ENCODE measurements around the gene CDT1. TPM values are rescaled to one million over a fixed set of nuclear protein-coding genes. Genes with fewer than 3 reads are reported as not detected.
A peak's percentile ranks its signal among the peaks of the same experiment; 100 is the strongest.

Gene CDT1
- total RNA-seq, 1 experiment from 2014 or later: 97.7 TPM

DNA sequence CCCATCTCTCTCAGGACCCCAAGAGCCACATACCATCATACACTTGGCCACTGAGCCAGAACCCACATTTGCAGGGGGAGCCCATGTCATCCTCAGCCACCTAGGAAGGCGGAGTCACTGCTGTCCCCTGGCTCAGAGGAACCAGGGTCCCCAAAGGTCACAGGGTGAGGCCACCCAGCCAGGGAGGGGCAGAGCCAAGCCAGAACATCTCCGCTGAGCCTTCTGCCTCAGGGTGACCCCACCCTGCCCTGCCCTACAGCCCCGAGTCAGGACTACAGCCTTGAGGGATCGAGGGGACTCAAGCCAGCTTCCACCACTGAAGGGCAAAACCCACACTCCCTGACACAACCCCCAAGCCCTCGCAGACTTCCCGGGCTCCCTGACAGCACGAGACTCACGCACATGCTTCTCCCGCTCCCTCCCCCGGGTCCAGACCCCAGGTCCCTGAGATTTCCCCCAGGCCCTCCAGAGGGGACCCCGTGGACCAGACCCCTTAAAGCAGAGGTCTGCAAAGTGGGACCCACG is 36.0 kb upstream of the CDT1 start:
- H3K4me3 ChIP-seq (ENCODE audit: low read depth, low read length): no peak overlapping the region
- no peaks in the 10 kb centered on the region for H3K27me3 Mint-ChIP-seq (ENCODE audit: insufficient read depth, unreplicated experiment)
- H3K27me3 ChIP-seq (replicated peaks; ENCODE audit: control insufficient read depth, insufficient read depth, low read length): no peaks in the 10 kb centered on the region
- H3K27ac Mint-ChIP-seq (ENCODE audit: unreplicated experiment): peak overlapping the region; percentile 75
- H3K4me1 ChIP-seq: peaks cover 92% of the 10 kb centered on the region
- ChIA-PET POLR2A (no interaction called here), CTCF (interaction anchor here (1.5 to 2.4 kb wide), 2 partner anchors 17 to 30 kb away, joined by 3 to 14 read pairs; no protein-coding TSS in a partner anchor)
- H3K36me3 ChIP-seq (ENCODE audit: control insufficient read depth, insufficient read depth, low read length): no peaks in the 10 kb centered on the region; the same call in 1 of the 2 replicates
- peaks cover 60% of the 10 kb centered on the region for H3K36me3 Mint-ChIP-seq (ENCODE audit: insufficient read depth, unreplicated experiment)
- TF ChIP-seq, protein P1, sequence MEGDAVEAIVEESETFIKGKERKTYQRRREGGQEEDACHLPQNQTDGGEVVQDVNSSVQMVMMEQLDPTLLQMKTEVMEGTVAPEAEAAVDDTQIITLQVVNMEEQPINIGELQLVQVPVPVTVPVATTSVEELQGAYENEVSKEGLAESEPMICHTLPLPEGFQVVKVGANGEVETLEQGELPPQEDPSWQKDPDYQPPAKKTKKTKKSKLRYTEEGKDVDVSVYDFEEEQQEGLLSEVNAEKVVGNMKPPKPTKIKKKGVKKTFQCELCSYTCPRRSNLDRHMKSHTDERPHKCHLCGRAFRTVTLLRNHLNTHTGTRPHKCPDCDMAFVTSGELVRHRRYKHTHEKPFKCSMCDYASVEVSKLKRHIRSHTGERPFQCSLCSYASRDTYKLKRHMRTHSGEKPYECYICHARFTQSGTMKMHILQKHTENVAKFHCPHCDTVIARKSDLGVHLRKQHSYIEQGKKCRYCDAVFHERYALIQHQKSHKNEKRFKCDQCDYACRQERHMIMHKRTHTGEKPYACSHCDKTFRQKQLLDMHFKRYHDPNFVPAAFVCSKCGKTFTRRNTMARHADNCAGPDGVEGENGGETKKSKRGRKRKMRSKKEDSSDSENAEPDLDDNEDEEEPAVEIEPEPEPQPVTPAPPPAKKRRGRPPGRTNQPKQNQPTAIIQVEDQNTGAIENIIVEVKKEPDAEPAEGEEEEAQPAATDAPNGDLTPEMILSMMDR (IDR thresholded peaks at IDR 0.05; ENCODE audit: insufficient read depth in 1 of 2, low read depth in 1 of 2, low read length in 1 of 2, severe bottlenecking in 1 of 2, unreplicated experiment in 1 of 2): no peak
- no peaks in the 10 kb centered on the region for H3K9me3 ChIP-seq
- no peak overlapping the region for H3K4me3 Mint-ChIP-seq (ENCODE audit: unreplicated experiment)
- no peaks in the 10 kb centered on the region for H3K9me3 Mint-ChIP-seq (ENCODE audit: unreplicated experiment)
- intact Hi-C loops (cut with micrococcal nuclease; ENCODE audit: unreplicated experiment): no loop called here
- no peak for DNase-seq
- no TSS peak for BruUV-seq (replicated peaks)
- peaks cover 33% of the 10 kb centered on the region for H3K4me1 Mint-ChIP-seq (ENCODE audit: low read depth, unreplicated experiment)

DNA sequence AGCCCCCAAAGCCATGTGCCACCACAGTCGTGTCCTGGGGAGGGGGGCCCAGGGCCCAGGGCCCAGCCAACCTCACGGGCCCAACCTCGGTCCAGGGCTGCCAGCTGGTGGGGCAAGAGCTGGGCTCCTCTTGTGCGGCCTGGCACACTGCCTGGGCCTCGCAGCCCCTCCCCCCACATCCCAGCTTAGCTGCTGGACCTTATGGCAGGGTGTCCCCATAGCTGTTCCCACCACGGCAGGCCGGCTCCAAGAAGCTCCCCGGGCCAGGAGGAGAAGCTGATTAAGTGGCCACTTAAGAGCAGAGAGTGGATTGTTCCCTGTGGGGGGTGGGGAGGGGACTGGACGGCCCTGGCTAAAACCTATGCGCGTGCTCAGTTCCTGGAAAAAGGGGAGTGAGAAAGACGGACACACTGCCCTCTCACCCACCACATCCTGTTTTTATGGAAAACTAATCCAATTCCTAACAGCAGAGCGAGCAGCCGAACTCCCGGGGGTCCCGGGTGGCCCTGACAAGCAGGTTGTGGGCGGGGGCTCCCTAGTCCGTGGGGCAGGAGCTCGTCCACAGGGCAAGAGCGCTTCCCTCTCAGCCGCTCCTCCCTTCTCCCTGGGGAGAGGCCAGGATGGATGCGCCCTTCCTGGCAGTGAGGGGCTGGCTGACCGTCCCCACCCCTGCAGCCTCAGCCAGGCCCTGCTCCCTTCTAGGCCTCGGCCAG is 35.4 kb upstream of the CDT1 start:
- Mint-ChIP-seq H3K9me3 (ENCODE audit: unreplicated experiment) (no peaks in the 10 kb centered on the region), H3K4me3 (ENCODE audit: unreplicated experiment) (no peak overlapping the region), H3K4me1 (ENCODE audit: low read depth, unreplicated experiment) (peaks cover 31% of the 10 kb centered on the region), H3K27me3 (ENCODE audit: insufficient read depth, unreplicated experiment) (no peaks in the 10 kb centered on the region), H3K36me3 (ENCODE audit: insufficient read depth, unreplicated experiment) (peaks cover 65% of the 10 kb centered on the region), H3K27ac (ENCODE audit: unreplicated experiment) (peak overlapping the region; percentile 75)
- CTCF ChIA-PET: interaction anchor here (2.4 kb wide), 1 partner anchor 31 kb away, joined by 14 read pairs; no protein-coding TSS in a partner anchor
- Histone ChIP-seq H3K36me3 (ENCODE audit: control insufficient read depth, insufficient read depth, low read length) (no peaks in the 10 kb centered on the region; the same call in 1 of the 2 replicates), H3K4me3 (ENCODE audit: low read depth, low read length) (no peak overlapping the region), H3K9me3 (no peaks in the 10 kb centered on the region), H3K27me3 (replicated peaks; ENCODE audit: control insufficient read depth, insufficient read depth, low read length) (no peaks in the 10 kb centered on the region), H3K4me1 (peaks cover 92% of the 10 kb centered on the region)
- intact Hi-C loops (cut with micrococcal nuclease; ENCODE audit: unreplicated experiment): no loop called here
- POLR2A ChIA-PET: interaction anchor here (0.5 kb wide), 1 partner anchor 357 kb away, joined by 5 read pairs; no protein-coding TSS in a partner anchor
- DNase-seq: no peak
- TF ChIP-seq, protein P1 (IDR thresholded peaks at IDR 0.05; ENCODE audit: insufficient read depth in 1 of 2, low read depth in 1 of 2, low read length in 1 of 2, severe bottlenecking in 1 of 2, unreplicated experiment in 1 of 2): no peak
- no TSS peak for BruUV-seq (replicated peaks)

DNA sequence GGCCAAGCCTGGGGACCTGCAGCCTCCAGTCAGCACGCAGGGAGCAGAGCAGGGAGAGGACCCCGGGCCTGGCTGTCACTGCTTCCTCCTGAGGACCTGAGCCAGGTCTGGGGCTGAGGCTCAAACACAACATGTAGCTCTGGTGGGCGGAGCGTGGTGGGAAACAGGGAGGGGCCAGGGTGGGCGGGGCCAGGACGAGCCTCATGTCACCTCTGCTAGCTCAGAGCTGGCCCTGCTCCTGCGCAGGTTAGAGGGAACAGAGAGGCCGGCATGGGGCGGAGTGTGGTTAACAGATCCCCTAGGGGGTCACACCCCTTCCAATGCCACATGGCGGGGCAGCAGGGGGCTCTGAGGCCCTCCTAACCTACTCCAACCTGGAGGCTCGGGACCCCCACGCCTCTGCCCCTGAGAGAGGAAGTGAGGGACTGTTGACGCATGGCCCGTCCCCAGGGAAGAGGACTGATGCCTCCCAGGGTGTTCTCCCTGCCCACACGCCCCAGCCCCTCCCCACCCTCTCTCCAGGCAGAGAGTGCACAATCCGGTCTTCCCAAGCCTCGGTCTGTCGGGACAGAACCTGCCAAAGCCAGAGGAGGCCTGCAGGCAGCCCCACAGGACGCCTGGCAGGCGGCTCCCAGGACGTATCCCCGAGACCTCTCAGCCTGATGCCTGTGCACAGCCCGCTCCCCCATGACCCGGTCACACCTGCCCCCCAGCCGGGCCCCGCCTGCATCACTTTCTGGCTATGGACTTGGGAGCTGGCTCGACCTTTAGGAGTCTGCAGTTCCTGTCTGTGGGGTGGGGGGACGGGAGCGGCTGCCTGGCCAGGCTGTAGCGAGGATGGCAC is 33.8 kb upstream of the CDT1 start:
- ChIA-PET POLR2A (interaction anchor here (0.5 kb wide), 1 partner anchor 9 kb away, joined by 3 read pairs; no protein-coding TSS in a partner anchor), CTCF (interaction anchor here (1.0 to 2.1 kb wide), 4 partner anchors 11 to 32 kb away, joined by 3 to 12 read pairs (median 6); no protein-coding TSS in a partner anchor)
- Mint-ChIP-seq H3K27ac (ENCODE audit: unreplicated experiment) (peak overlapping the region; percentile 88), H3K9me3 (ENCODE audit: unreplicated experiment) (no peaks in the 10 kb centered on the region), H3K4me3 (ENCODE audit: unreplicated experiment) (peak overlapping the region; percentile 60), H3K36me3 (ENCODE audit: insufficient read depth, unreplicated experiment) (peaks cover 65% of the 10 kb centered on the region), H3K4me1 (ENCODE audit: low read depth, unreplicated experiment) (peaks cover 35% of the 10 kb centered on the region), H3K27me3 (ENCODE audit: insufficient read depth, unreplicated experiment) (no peaks in the 10 kb centered on the region)
- intact Hi-C loops (cut with micrococcal nuclease; ENCODE audit: unreplicated experiment): no loop called here
- Histone ChIP-seq H3K36me3 (ENCODE audit: control insufficient read depth, insufficient read depth, low read length) (no peaks in the 10 kb centered on the region; the same call in 1 of the 2 replicates), H3K9me3 (no peaks in the 10 kb centered on the region), H3K4me3 (ENCODE audit: low read depth, low read length) (no peak overlapping the region), H3K4me1 (peaks cover 92% of the 10 kb centered on the region), H3K27me3 (replicated peaks; ENCODE audit: control insufficient read depth, insufficient read depth, low read length) (no peaks in the 10 kb centered on the region)
- no TSS peak for BruUV-seq (replicated peaks)
- TF ChIP-seq, protein P1 (IDR thresholded peaks at IDR 0.05; ENCODE audit: insufficient read depth in 1 of 2, low read depth in 1 of 2, low read length in 1 of 2, severe bottlenecking in 1 of 2, unreplicated experiment in 1 of 2): no peak
- DNase-seq: peak; percentile 51 to 73
